Hematopoietic multipotent progenitor cell treated with erythropoietin and hydrocortisone succinate and interleukin-3 and kit ligand, for 17 days (in vitro differentiated cells): ENCODE measurements around the gene KCNJ14.
A peak's percentile ranks its signal among the peaks of the same experiment; 100 is the strongest.

Experiments used
- DNase-seq: peaks from one replicate; pipeline ENCODE4 v3.0.0-alpha.2; 2015; ENCODE audit warnings: low spot score

Gene KCNJ14

GRCh38 chr19:48445606-48446481, 9.5 kb upstream of the KCNJ14 start, which contains the start of gene GRWD1:
GRWD1 (plus strand) TSS chr19:48445983; CDS start chr19:48446006, 23 bp downstream.
- DNase-seq = peak; percentile 95

- no peak for DNase-seq
Observed at GRCh38 chr19:48446579-48446978, 8.8 kb upstream of the KCNJ14 start.

GRCh38 chr19:48448563-48448962, 6.8 kb upstream of the KCNJ14 start:
- no peak for DNase-seq

GRCh38 chr19:48450441-48450840, 4.9 kb upstream of the KCNJ14 start:
- DNase-seq = no peak

GRCh38 chr19:48450863-48451262, 4.5 kb upstream of the KCNJ14 start:
- DNase-seq = no peak

GRCh38 chr19:48451624-48452023, 3.8 kb upstream of the KCNJ14 start:
- no peak for DNase-seq

- no peak for DNase-seq
Observed at GRCh38 chr19:48452289-48453190, 2.8 kb upstream of the KCNJ14 start.

- DNase-seq = no peak
Observed at GRCh38 chr19:48454150-48454730, 1.1 kb upstream of the KCNJ14 start.

GRCh38 chr19:48455908-48456562, 661 bp downstream of the KCNJ14 start:
- DNase-seq = no peak

GRCh38 chr19:48456864-48457263, 1.5 kb downstream of the KCNJ14 start:
- DNase-seq = no peak

GRCh38 chr19:48458016-48458415, 2.6 kb downstream of the KCNJ14 start:
- no peak for DNase-seq

GRCh38 chr19:48461651-48461981, 6.2 kb downstream of the KCNJ14 start:
- DNase-seq = no peak

GRCh38 chr19:48461982-48462655, 6.7 kb downstream of the KCNJ14 start:
- DNase-seq = no peak

- DNase-seq = no peak
Observed at GRCh38 chr19:48465215-48465614, 9.8 kb downstream of the KCNJ14 start.

GRCh38 chr19:48466561-48467325, 11.4 kb downstream of the KCNJ14 start:
- no peak for DNase-seq

GRCh38 chr19:48468772-48469288, 13.5 kb downstream of the KCNJ14 start:
- peak; percentile 100 for DNase-seq

GRCh38 chr19:48469289-48469881, 14.0 kb downstream of the KCNJ14 start, which contains the start of gene CYTH2:
CYTH2 (plus strand) TSS chr19:48469369; CDS start chr19:48469508, 139 bp downstream.
- DNase-seq = no peak

- no peak for DNase-seq
Observed at GRCh38 chr19:48469934-48470680, 14.7 kb downstream of the KCNJ14 start.

GRCh38 chr19:48470856-48471255, 15.5 kb downstream of the KCNJ14 start:
- no peak for DNase-seq
